Parathyroid adenoma (tissue), 2 donors: ENCODE measurements around the gene PDZD8.

Source experiments
- H2AFZ ChIP-seq: fragments of 300-600 bp; sonication (generic); one replicate; pipeline ENCODE4 v1.7.0; 2017; ENCODE audit warnings: antibody characterized with exemption, mild to moderate bottlenecking
- H3K27ac ChIP-seq: fragments of 300-600 bp; sonication (generic); one replicate; pipeline ENCODE4 v1.7.0; 2017
- H3K27me3 ChIP-seq: fragments of 300-600 bp; sonication (generic); one replicate; pipeline ENCODE4 v1.7.0; 2017; ENCODE audit warnings: low read length; ENCODE audit not compliant: control insufficient read depth, insufficient read depth
- H3K36me3 ChIP-seq: fragments of 300-600 bp; sonication (generic); one replicate; pipeline ENCODE4 v1.7.0; 2017; ENCODE audit warnings: low read length; ENCODE audit not compliant: control insufficient read depth, insufficient read depth
- H3K4me1 ChIP-seq: fragments of 300-600 bp; sonication (generic); one replicate; pipeline ENCODE4 v1.7.0; 2017; ENCODE audit warnings: control low read depth
- H3K4me2 ChIP-seq: fragments of 300-600 bp; sonication (generic); one replicate; pipeline ENCODE4 v1.7.0; 2017; ENCODE audit warnings: low read length
- H3K4me3 ChIP-seq: fragments of 300-600 bp; sonication (generic); one replicate; pipeline ENCODE4 v1.7.0; 2017; ENCODE audit warnings: low read depth, low read length
- H3K79me2 ChIP-seq: fragments of 300-600 bp; sonication (generic); one replicate; pipeline ENCODE4 v1.7.0; 2017; ENCODE audit warnings: control low read depth
- H3K9ac ChIP-seq: fragments of 300-600 bp; sonication (generic); one replicate; pipeline ENCODE4 v1.7.0; 2017; ENCODE audit warnings: mild to moderate bottlenecking
- H3K9me3 ChIP-seq: fragments of 300-600 bp; sonication (generic); one replicate; pipeline ENCODE4 v1.7.0; 2017; ENCODE audit warnings: low read length; ENCODE audit not compliant: control insufficient read depth
- CTCF ChIP-seq: fragments of 300-600 bp; sonication (generic); IDR thresholded peaks from one replicate; pipeline ENCODE4 v1.7.0; 2017; ENCODE audit warnings: antibody characterized with exemption, mild to moderate bottlenecking
- donor health status: primary hyperparathyroidism.

The PDZD8 gene

GRCh38 chr10:117352724-117353123, 22.5 kb downstream of the PDZD8 start:
- no peak for TF ChIP-seq CTCF
- no peak overlapping the region for H3K4me2 ChIP-seq
- no peaks in the 10 kb centered on the region for H3K27me3 ChIP-seq
- no peak overlapping the region for H3K4me3 ChIP-seq
- H3K4me1 ChIP-seq = peaks cover 8% of the 10 kb centered on the region
- no peaks in the 10 kb centered on the region for H3K9me3 ChIP-seq
- H2AFZ ChIP-seq = no peak overlapping the region
- H3K79me2 ChIP-seq = peaks cover 46% of the 10 kb centered on the region
- no peaks in the 10 kb centered on the region for H3K36me3 ChIP-seq
- H3K9ac ChIP-seq = no peak overlapping the region
- no peak overlapping the region for H3K27ac ChIP-seq

DNA sequence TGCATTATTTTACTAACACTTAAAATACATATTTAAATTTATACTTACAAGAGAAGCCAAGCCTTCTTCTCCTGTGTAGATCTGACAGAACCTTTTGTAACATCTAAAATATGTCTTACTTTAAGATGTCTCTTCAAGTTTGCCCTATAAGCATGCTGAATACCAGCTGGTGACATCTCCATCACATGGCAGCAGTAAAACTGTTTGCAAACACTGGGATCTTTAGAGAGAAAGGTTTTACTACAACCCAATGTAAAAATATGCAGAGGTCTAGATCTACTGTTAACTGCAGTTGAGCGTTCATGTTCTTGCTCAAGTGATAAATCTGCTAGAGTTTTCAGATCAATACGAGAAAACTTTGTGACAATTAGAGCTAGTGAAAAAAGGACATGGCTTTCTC, 23.2 kb downstream of the PDZD8 start:
- no peak overlapping the region for H3K4me2 ChIP-seq
- H2AFZ ChIP-seq = no peak overlapping the region
- peaks cover 42% of the 10 kb centered on the region for H3K79me2 ChIP-seq
- no peaks in the 10 kb centered on the region for H3K27me3 ChIP-seq
- no peak for TF ChIP-seq CTCF
- H3K9ac ChIP-seq = no peak overlapping the region
- H3K36me3 ChIP-seq = no peaks in the 10 kb centered on the region
- H3K9me3 ChIP-seq = no peaks in the 10 kb centered on the region
- H3K4me3 ChIP-seq = no peak overlapping the region
- peaks cover 8% of the 10 kb centered on the region for H3K4me1 ChIP-seq
- no peak overlapping the region for H3K27ac ChIP-seq

- Histone ChIP-seq H2AFZ (no peak overlapping the region), H3K9ac (no peak overlapping the region), H3K36me3 (no peaks in the 10 kb centered on the region), H3K4me2 (no peak overlapping the region), H3K79me2 (peaks cover 43% of the 10 kb centered on the region), H3K27me3 (no peaks in the 10 kb centered on the region), H3K4me1 (peaks cover 8% of the 10 kb centered on the region), H3K27ac (no peak overlapping the region), H3K9me3 (no peaks in the 10 kb centered on the region), H3K4me3 (no peak overlapping the region)
- no peak for TF ChIP-seq CTCF
Measured at GRCh38 chr10:117351558-117351957, 23.7 kb downstream of the PDZD8 start.

DNA sequence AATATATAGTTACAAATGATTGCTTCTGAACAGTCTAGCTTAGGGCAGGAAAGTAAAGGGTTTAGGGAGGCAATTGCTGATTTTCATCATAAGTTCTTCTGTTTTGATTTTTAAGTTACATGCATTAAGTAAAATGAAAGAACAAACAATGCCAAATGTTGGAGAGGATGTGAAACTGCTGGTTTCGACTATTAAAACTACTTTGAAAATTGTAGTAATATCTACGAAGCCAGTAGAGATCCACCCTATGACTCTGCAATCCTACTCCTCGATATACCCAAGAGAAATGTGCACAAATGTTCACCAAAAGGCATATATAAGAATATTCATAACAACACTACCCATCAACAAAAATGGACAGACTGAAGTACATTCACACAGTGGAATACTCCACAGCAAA, 24.3 kb downstream of the PDZD8 start:
- H3K4me2 ChIP-seq = no peak overlapping the region
- H3K27ac ChIP-seq = no peak overlapping the region
- H3K9me3 ChIP-seq = no peaks in the 10 kb centered on the region
- H3K9ac ChIP-seq = no peak overlapping the region
- no peaks in the 10 kb centered on the region for H3K36me3 ChIP-seq
- H3K4me3 ChIP-seq = no peak overlapping the region
- no peaks in the 10 kb centered on the region for H3K27me3 ChIP-seq
- H3K4me1 ChIP-seq = peaks cover 7% of the 10 kb centered on the region
- peaks cover 42% of the 10 kb centered on the region for H3K79me2 ChIP-seq
- no peak for TF ChIP-seq CTCF
- no peak overlapping the region for H2AFZ ChIP-seq

- Histone ChIP-seq H3K4me3 (no peak overlapping the region), H3K79me2 (peaks cover 40% of the 10 kb centered on the region), H3K27me3 (no peaks in the 10 kb centered on the region), H3K4me2 (no peak overlapping the region), H3K36me3 (no peaks in the 10 kb centered on the region), H3K4me1 (peaks cover 5% of the 10 kb centered on the region), H2AFZ (no peak overlapping the region), H3K27ac (no peak overlapping the region), H3K9ac (no peak overlapping the region), H3K9me3 (no peaks in the 10 kb centered on the region)
- TF ChIP-seq CTCF = no peak
Measured at GRCh38 chr10:117348236-117348635, 27.0 kb downstream of the PDZD8 start.
